ENCODE measurements around the gene KCNIP1. TPM values are rescaled to one million over a fixed set of nuclear protein-coding genes. Genes with fewer than 3 reads are reported as not detected.

Gene KCNIP1
- polyA plus RNA-seq, 1 donor (not counting 4 experiments of a cell fraction or from before 2014, with no cell fraction given) = not detected

DNA sequence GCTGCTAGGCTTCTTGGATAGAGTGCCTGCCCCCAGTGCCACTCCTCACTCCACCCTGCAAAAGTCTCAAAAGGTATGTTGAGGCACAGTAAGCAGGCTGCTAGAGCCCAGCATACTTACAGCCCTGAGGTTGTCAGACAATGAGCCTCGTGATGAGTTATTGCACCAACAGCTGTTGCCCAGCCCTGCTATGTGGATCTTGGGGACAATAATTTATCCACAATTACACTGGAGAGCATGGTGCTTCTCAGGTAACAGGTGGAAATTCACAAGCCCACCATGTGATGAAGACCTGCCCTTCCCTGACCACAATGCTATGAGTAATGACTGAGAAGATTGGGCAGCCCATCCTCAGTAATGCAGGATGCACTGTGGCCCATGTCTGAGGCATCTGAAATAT is 36.5 kb downstream of the KCNIP1 start:
- no peaks in the 10 kb centered on the region for H3K27me3 ChIP-seq (ENCODE audit: control insufficient read depth, extremely low read depth, insufficient read depth, low read length)
- no peaks in the 10 kb centered on the region for H3K36me3 ChIP-seq (ENCODE audit: control insufficient read depth in 2 of 2, extremely low read depth in 1 of 2, insufficient read depth in 2 of 2, low read length in 2 of 2)
- dilution Hi-C loops (cut with MboI; ENCODE audit: extremely low pct_ligation_motif_present, low sequenced_read_pairs) = no loop called here
- no peak overlapping the region for H3K9ac ChIP-seq (ENCODE audit: control insufficient read depth, extremely low read depth, insufficient read depth, low read length)
- FAIRE-seq = no peak
- no peak overlapping the region for H2AFZ ChIP-seq (ENCODE audit: control insufficient read depth, low read length)
- no peak overlapping the region for H3K4me3 ChIP-seq (ENCODE audit: control insufficient read depth in 2 of 3, extremely low read depth in 1 of 3, insufficient read depth in 2 of 3, low read depth in 1 of 3, low read length in 3 of 3)
- H3K9me1 ChIP-seq (ENCODE audit: control insufficient read depth, extremely low read depth, insufficient read depth, low read length) = no peaks in the 10 kb centered on the region
- no peak overlapping the region for H3K4me2 ChIP-seq (ENCODE audit: control insufficient read depth, extremely low read depth, insufficient read depth, low read depth, low read length)
- no peaks in the 10 kb centered on the region for H3K9me3 ChIP-seq (ENCODE audit: control insufficient read depth, low read depth, low read length)
- H3K27ac ChIP-seq (ENCODE audit: control insufficient read depth, insufficient read depth, low read length) = no peak overlapping the region
- DNase-seq (ENCODE audit: low read depth, low spot score) = no peak
- no peaks in the 10 kb centered on the region for H3K79me2 ChIP-seq (ENCODE audit: control insufficient read depth, insufficient read depth, low read length)
- no peaks in the 10 kb centered on the region for H3K4me1 ChIP-seq (ENCODE audit: control insufficient read depth, extremely low read depth, insufficient read depth, low read length)
- no peak for TF ChIP-seq EZH2 (IDR thresholded peaks at IDR 0.05; ENCODE audit: low read length)
- TF ChIP-seq, protein P1, sequence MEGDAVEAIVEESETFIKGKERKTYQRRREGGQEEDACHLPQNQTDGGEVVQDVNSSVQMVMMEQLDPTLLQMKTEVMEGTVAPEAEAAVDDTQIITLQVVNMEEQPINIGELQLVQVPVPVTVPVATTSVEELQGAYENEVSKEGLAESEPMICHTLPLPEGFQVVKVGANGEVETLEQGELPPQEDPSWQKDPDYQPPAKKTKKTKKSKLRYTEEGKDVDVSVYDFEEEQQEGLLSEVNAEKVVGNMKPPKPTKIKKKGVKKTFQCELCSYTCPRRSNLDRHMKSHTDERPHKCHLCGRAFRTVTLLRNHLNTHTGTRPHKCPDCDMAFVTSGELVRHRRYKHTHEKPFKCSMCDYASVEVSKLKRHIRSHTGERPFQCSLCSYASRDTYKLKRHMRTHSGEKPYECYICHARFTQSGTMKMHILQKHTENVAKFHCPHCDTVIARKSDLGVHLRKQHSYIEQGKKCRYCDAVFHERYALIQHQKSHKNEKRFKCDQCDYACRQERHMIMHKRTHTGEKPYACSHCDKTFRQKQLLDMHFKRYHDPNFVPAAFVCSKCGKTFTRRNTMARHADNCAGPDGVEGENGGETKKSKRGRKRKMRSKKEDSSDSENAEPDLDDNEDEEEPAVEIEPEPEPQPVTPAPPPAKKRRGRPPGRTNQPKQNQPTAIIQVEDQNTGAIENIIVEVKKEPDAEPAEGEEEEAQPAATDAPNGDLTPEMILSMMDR (optimal IDR thresholded peaks at IDR 0.05 in 1 of 3, IDR thresholded peaks at IDR 0.05 in 1 of 3, conservative IDR thresholded peaks at IDR 0.05 in 1 of 3; ENCODE audit: extremely low read depth in 1 of 3, insufficient read depth in 2 of 3, low read length in 3 of 3) = no peak
- H4K20me1 ChIP-seq (ENCODE audit: control insufficient read depth, extremely low read depth, insufficient read depth, low read length) = no peaks in the 10 kb centered on the region

DNA sequence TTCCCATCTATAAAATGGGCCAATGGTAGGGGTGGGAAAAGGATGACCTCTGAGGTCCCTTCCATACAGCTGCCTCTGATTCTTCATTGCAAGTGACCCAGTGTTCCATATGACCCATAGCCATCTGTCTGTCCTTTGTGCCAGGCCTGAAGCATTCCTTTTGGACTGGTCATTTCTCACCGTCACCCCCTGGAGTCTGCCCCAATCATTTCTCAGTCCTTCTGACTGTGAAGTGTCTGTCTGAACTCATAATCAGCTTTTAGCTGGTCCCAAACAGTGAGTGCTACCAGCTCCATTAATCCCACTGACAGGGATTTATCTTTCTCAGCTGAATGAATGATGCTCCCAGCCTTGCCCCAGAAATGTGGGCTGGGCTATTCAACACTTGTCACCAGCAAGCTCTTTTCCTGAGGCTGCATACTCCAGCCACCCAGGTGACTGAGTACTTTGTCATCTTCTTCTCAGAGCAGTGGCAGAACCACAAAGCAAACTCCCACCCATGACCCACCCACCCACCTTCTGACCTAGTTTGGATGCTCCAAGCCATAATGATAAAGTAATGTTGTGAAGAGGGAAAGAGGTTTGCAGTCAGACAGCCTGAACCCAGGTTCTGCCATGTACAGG is 37.4 kb downstream of the KCNIP1 start:
- dilution Hi-C loops (cut with MboI; ENCODE audit: extremely low pct_ligation_motif_present, low sequenced_read_pairs) = no loop called here
- no peak overlapping the region for H3K4me3 ChIP-seq (ENCODE audit: control insufficient read depth in 2 of 3, extremely low read depth in 1 of 3, insufficient read depth in 2 of 3, low read depth in 1 of 3, low read length in 3 of 3)
- H2AFZ ChIP-seq (ENCODE audit: control insufficient read depth, low read length) = no peak overlapping the region
- no peak overlapping the region for H3K4me2 ChIP-seq (ENCODE audit: control insufficient read depth, extremely low read depth, insufficient read depth, low read depth, low read length)
- DNase-seq (ENCODE audit: low read depth, low spot score) = no peak
- TF ChIP-seq, protein P1 (optimal IDR thresholded peaks at IDR 0.05 in 1 of 3, IDR thresholded peaks at IDR 0.05 in 1 of 3, conservative IDR thresholded peaks at IDR 0.05 in 1 of 3; ENCODE audit: extremely low read depth in 1 of 3, insufficient read depth in 2 of 3, low read length in 3 of 3) = no peak
- no peak for TF ChIP-seq EZH2 (IDR thresholded peaks at IDR 0.05; ENCODE audit: low read length)
- H3K27me3 ChIP-seq (ENCODE audit: control insufficient read depth, extremely low read depth, insufficient read depth, low read length) = no peaks in the 10 kb centered on the region
- FAIRE-seq = no peak
- no peaks in the 10 kb centered on the region for H4K20me1 ChIP-seq (ENCODE audit: control insufficient read depth, extremely low read depth, insufficient read depth, low read length)
- no peaks in the 10 kb centered on the region for H3K79me2 ChIP-seq (ENCODE audit: control insufficient read depth, insufficient read depth, low read length)
- no peak overlapping the region for H3K9ac ChIP-seq (ENCODE audit: control insufficient read depth, extremely low read depth, insufficient read depth, low read length)
- H3K4me1 ChIP-seq (ENCODE audit: control insufficient read depth, extremely low read depth, insufficient read depth, low read length) = no peaks in the 10 kb centered on the region
- H3K36me3 ChIP-seq (ENCODE audit: control insufficient read depth in 2 of 2, extremely low read depth in 1 of 2, insufficient read depth in 2 of 2, low read length in 2 of 2) = no peaks in the 10 kb centered on the region
- H3K27ac ChIP-seq (ENCODE audit: control insufficient read depth, insufficient read depth, low read length) = no peak overlapping the region
- no peaks in the 10 kb centered on the region for H3K9me3 ChIP-seq (ENCODE audit: control insufficient read depth, low read depth, low read length)
- H3K9me1 ChIP-seq (ENCODE audit: control insufficient read depth, extremely low read depth, insufficient read depth, low read length) = no peaks in the 10 kb centered on the region

Data from keratinocyte (primary cell).